ENCODE results near the gene JPT1.

The JPT1 gene

GRCh38 chr17:75109407-75110233 is 44.7 kb downstream of the JPT1 start, which contains the start of gene ARMC7:
Gene ARMC7 (plus strand): TSS chr17:75109969. CDS start chr17:75110289, 320 bp downstream.
- Histone ChIP-seq H3K27me3 (ENCODE audit: control insufficient read depth in 1 of 2, insufficient read depth in 2 of 2, low read length in 2 of 2) (no peaks in the 10 kb centered on the region), H3K4me1 (ENCODE audit: control insufficient read depth in 1 of 2, insufficient read depth in 2 of 2, low read length in 2 of 2) (peaks cover 16 to 23% of the 10 kb centered on the region in 2 donors), H3K9me3 (ENCODE audit: control insufficient read depth in 1 of 2, low read length in 2 of 2) (no peaks in the 10 kb centered on the region), H3K9ac (ENCODE audit: low read depth in 1 of 2, low read length in 2 of 2) (peak within 1 kb of the TSS; percentile 78 to 80), H3K36me3 (ENCODE audit: control insufficient read depth in 1 of 2, insufficient read depth in 2 of 2, low read length in 2 of 2) (peaks cover 3% of the 10 kb centered on the region in 2 donors), H3K4me3 (ENCODE audit: low read depth in 1 of 2, low read length in 2 of 2) (peak within 1 kb of the TSS; percentile 86 to 94), H3K27ac (ENCODE audit: low read depth, low read length) (no peak within 1 kb of the TSS)

GRCh38 chr17:75109046-75109406 is 45.3 kb downstream of the JPT1 start:
- Histone ChIP-seq H3K4me3 (ENCODE audit: low read depth in 1 of 2, low read length in 2 of 2) (peak overlapping the region; percentile 86 to 94), H3K4me1 (ENCODE audit: control insufficient read depth in 1 of 2, insufficient read depth in 2 of 2, low read length in 2 of 2) (peaks cover 13 to 20% of the 10 kb centered on the region in 2 donors), H3K36me3 (ENCODE audit: control insufficient read depth in 1 of 2, insufficient read depth in 2 of 2, low read length in 2 of 2) (peaks cover 0 to 5% of the 10 kb centered on the region in 2 donors), H3K9me3 (ENCODE audit: control insufficient read depth in 1 of 2, low read length in 2 of 2) (no peaks in the 10 kb centered on the region), H3K27ac (ENCODE audit: low read depth, low read length) (no peak overlapping the region), H3K9ac (ENCODE audit: low read depth in 1 of 2, low read length in 2 of 2) (peak overlapping the region; percentile 76 to 80), H3K27me3 (ENCODE audit: control insufficient read depth in 1 of 2, insufficient read depth in 2 of 2, low read length in 2 of 2) (no peaks in the 10 kb centered on the region)

GRCh38 chr17:75108193-75108592 is 46.1 kb downstream of the JPT1 start:
- Histone ChIP-seq H3K27me3 (ENCODE audit: control insufficient read depth in 1 of 2, insufficient read depth in 2 of 2, low read length in 2 of 2) (no peaks in the 10 kb centered on the region), H3K9ac (ENCODE audit: low read depth in 1 of 2, low read length in 2 of 2) (no peak overlapping the region), H3K27ac (ENCODE audit: low read depth, low read length) (no peak overlapping the region), H3K4me3 (ENCODE audit: low read depth in 1 of 2, low read length in 2 of 2) (no peak overlapping the region), H3K36me3 (ENCODE audit: control insufficient read depth in 1 of 2, insufficient read depth in 2 of 2, low read length in 2 of 2) (peaks cover 0 to 9% of the 10 kb centered on the region in 2 donors), H3K4me1 (ENCODE audit: control insufficient read depth in 1 of 2, insufficient read depth in 2 of 2, low read length in 2 of 2) (peaks cover 13 to 16% of the 10 kb centered on the region in 2 donors), H3K9me3 (ENCODE audit: control insufficient read depth in 1 of 2, low read length in 2 of 2) (no peaks in the 10 kb centered on the region)

- Histone ChIP-seq H3K27ac (ENCODE audit: low read depth, low read length) (peak overlapping the region; percentile 30), H3K36me3 (ENCODE audit: control insufficient read depth in 1 of 2, insufficient read depth in 2 of 2, low read length in 2 of 2) (peaks cover 0 to 12% of the 10 kb centered on the region in 2 donors), H3K27me3 (ENCODE audit: control insufficient read depth in 1 of 2, insufficient read depth in 2 of 2, low read length in 2 of 2) (no peaks in the 10 kb centered on the region), H3K4me3 (ENCODE audit: low read depth in 1 of 2, low read length in 2 of 2) (no peak overlapping the region), H3K4me1 (ENCODE audit: control insufficient read depth in 1 of 2, insufficient read depth in 2 of 2, low read length in 2 of 2) (peaks cover under 1 to 8% of the 10 kb centered on the region in 2 donors), H3K9ac (ENCODE audit: low read depth in 1 of 2, low read length in 2 of 2) (no peak overlapping the region), H3K9me3 (ENCODE audit: control insufficient read depth in 1 of 2, low read length in 2 of 2) (no peaks in the 10 kb centered on the region)
Observed at GRCh38 chr17:75105126-75106080, 48.9 kb downstream of the JPT1 start.

- Histone ChIP-seq H3K4me3 (ENCODE audit: low read depth in 1 of 2, low read length in 2 of 2) (no peak overlapping the region), H3K9me3 (ENCODE audit: control insufficient read depth in 1 of 2, low read length in 2 of 2) (no peaks in the 10 kb centered on the region), H3K36me3 (ENCODE audit: control insufficient read depth in 1 of 2, insufficient read depth in 2 of 2, low read length in 2 of 2) (peaks cover 0 to 22% of the 10 kb centered on the region in 2 donors), H3K9ac (ENCODE audit: low read depth in 1 of 2, low read length in 2 of 2) (no peak overlapping the region), H3K4me1 (ENCODE audit: control insufficient read depth in 1 of 2, insufficient read depth in 2 of 2, low read length in 2 of 2) (peaks cover 0 to 2% of the 10 kb centered on the region in 2 donors), H3K27me3 (ENCODE audit: control insufficient read depth in 1 of 2, insufficient read depth in 2 of 2, low read length in 2 of 2) (no peaks in the 10 kb centered on the region), H3K27ac (ENCODE audit: low read depth, low read length) (no peak overlapping the region)
Observed at GRCh38 chr17:75103601-75104554, 50.4 kb downstream of the JPT1 start.

GRCh38 chr17:75102385-75102821 is 51.9 kb downstream of the JPT1 start:
- H3K4me3 ChIP-seq (ENCODE audit: low read depth in 1 of 2, low read length in 2 of 2): no peak overlapping the region
- H3K27me3 ChIP-seq (ENCODE audit: control insufficient read depth in 1 of 2, insufficient read depth in 2 of 2, low read length in 2 of 2): no peaks in the 10 kb centered on the region
- H3K9me3 ChIP-seq (ENCODE audit: control insufficient read depth in 1 of 2, low read length in 2 of 2): no peaks in the 10 kb centered on the region
- H3K9ac ChIP-seq (ENCODE audit: low read depth in 1 of 2, low read length in 2 of 2): no peak overlapping the region
- no peak overlapping the region for H3K27ac ChIP-seq (ENCODE audit: low read depth, low read length)
- peaks cover 0 to 37% of the 10 kb centered on the region in 2 donors for H3K36me3 ChIP-seq (ENCODE audit: control insufficient read depth in 1 of 2, insufficient read depth in 2 of 2, low read length in 2 of 2)
- H3K4me1 ChIP-seq (ENCODE audit: control insufficient read depth in 1 of 2, insufficient read depth in 2 of 2, low read length in 2 of 2): no peaks in the 10 kb centered on the region

GRCh38 chr17:75099881-75100595 is 54.3 kb downstream of the JPT1 start:
- Histone ChIP-seq H3K27me3 (ENCODE audit: control insufficient read depth in 1 of 2, insufficient read depth in 2 of 2, low read length in 2 of 2) (no peaks in the 10 kb centered on the region), H3K27ac (ENCODE audit: low read depth, low read length) (no peak overlapping the region), H3K36me3 (ENCODE audit: control insufficient read depth in 1 of 2, insufficient read depth in 2 of 2, low read length in 2 of 2) (peaks cover 0 to 34% of the 10 kb centered on the region in 2 donors), H3K4me3 (ENCODE audit: low read depth in 1 of 2, low read length in 2 of 2) (no peak overlapping the region), H3K9me3 (ENCODE audit: control insufficient read depth in 1 of 2, low read length in 2 of 2) (no peaks in the 10 kb centered on the region), H3K9ac (ENCODE audit: low read depth in 1 of 2, low read length in 2 of 2) (no peak overlapping the region), H3K4me1 (ENCODE audit: control insufficient read depth in 1 of 2, insufficient read depth in 2 of 2, low read length in 2 of 2) (peaks cover 0 to 8% of the 10 kb centered on the region in 2 donors)

- Histone ChIP-seq H3K4me3 (ENCODE audit: low read depth in 1 of 2, low read length in 2 of 2) (no peak overlapping the region), H3K27me3 (ENCODE audit: control insufficient read depth in 1 of 2, insufficient read depth in 2 of 2, low read length in 2 of 2) (no peaks in the 10 kb centered on the region), H3K4me1 (ENCODE audit: control insufficient read depth in 1 of 2, insufficient read depth in 2 of 2, low read length in 2 of 2) (peaks cover 4 to 17% of the 10 kb centered on the region in 2 donors), H3K9me3 (ENCODE audit: control insufficient read depth in 1 of 2, low read length in 2 of 2) (no peaks in the 10 kb centered on the region), H3K36me3 (ENCODE audit: control insufficient read depth in 1 of 2, insufficient read depth in 2 of 2, low read length in 2 of 2) (peaks cover 0 to 31% of the 10 kb centered on the region in 2 donors), H3K27ac (ENCODE audit: low read depth, low read length) (no peak overlapping the region), H3K9ac (ENCODE audit: low read depth in 1 of 2, low read length in 2 of 2) (no peak overlapping the region)
Observed at GRCh38 chr17:75098861-75099260, 55.5 kb downstream of the JPT1 start.

GRCh38 chr17:75097865-75098264 is 56.4 kb downstream of the JPT1 start:
- peaks cover 14 to 26% of the 10 kb centered on the region in 2 donors for H3K4me1 ChIP-seq (ENCODE audit: control insufficient read depth in 1 of 2, insufficient read depth in 2 of 2, low read length in 2 of 2)
- H3K36me3 ChIP-seq (ENCODE audit: control insufficient read depth in 1 of 2, insufficient read depth in 2 of 2, low read length in 2 of 2): peaks cover 0 to 29% of the 10 kb centered on the region in 2 donors
- no peaks in the 10 kb centered on the region for H3K9me3 ChIP-seq (ENCODE audit: control insufficient read depth in 1 of 2, low read length in 2 of 2)

More at GRCh38 chr17:75097865-75098264, 56.4 kb downstream of the JPT1 start:
- H3K4me3 ChIP-seq (ENCODE audit: low read depth in 1 of 2, low read length in 2 of 2): no peak overlapping the region
- H3K9ac ChIP-seq (ENCODE audit: low read depth in 1 of 2, low read length in 2 of 2): no peak overlapping the region
- H3K27ac ChIP-seq (ENCODE audit: low read depth, low read length): no peak overlapping the region
- no peaks in the 10 kb centered on the region for H3K27me3 ChIP-seq (ENCODE audit: control insufficient read depth in 1 of 2, insufficient read depth in 2 of 2, low read length in 2 of 2)

All from duodenal mucosa (tissue), 2 donors.